Endothelial cell of umbilical vein (primary cell): Measurements from ENCODE around the gene RDH13. TPM values are rescaled to one million over a fixed set of nuclear protein-coding genes. Genes with fewer than 3 reads are reported as not detected.
A peak's percentile ranks its signal among the peaks of the same experiment; 100 is the strongest.
"Not testable (repeated sequence)": the region's sequence is repeated elsewhere in the genome, so short reads cannot be mapped to it uniquely, and the experiment has no call there.

Source experiments
- BruUV-seq: library from RNA; stranded (reverse); fragments of 400-500 nt; replicated peaks from 2 replicates; lab custom pipeline; 2021; lab: Mats Ljungman, UMichigan
- CTCF ChIA-PET: fragments of 300-600, 350-600 bp; sonication (Branson Sonifier 250); formaldehyde crosslinking; loops from one replicate; lab custom pipeline; 2021; ENCODE audit warnings: antibody characterized with exemption, inconsistent platforms; lab: Charles Lee
- POLR2A ChIA-PET: fragments of 300-600, 350-600 bp; sonication (Branson Sonifier 250); formaldehyde crosslinking; loops from one replicate; lab custom pipeline; 2021; ENCODE audit warnings: antibody characterized with exemption, inconsistent platforms; lab: Charles Lee
- DNase-seq: peaks from one replicate; pipeline ENCODE4 v3.0.0-alpha.2; 2011; ENCODE audit warnings: low read depth, low spot score
- FAIRE-seq: peaks from 2 replicates; lab custom pipeline; 2011; peaks lifted over from hg19 to GRCh38; lab: Jason Lieb, UNC
- H2AFZ ChIP-seq: 2 replicates; pipeline ENCODE4 v1.6.0; 2012; ENCODE audit warnings: low read depth, low read length, control low read depth, inconsistent platforms
- H3K27ac ChIP-seq: 2 replicates; pipeline ENCODE4 v1.5.1; 2011; ENCODE audit warnings: low read depth, mild to moderate bottlenecking, control low read depth, low read length, moderate library complexity; ENCODE audit not compliant: insufficient read depth
- H3K27me3 ChIP-seq, 2 experiments: 2 replicates each; pipeline versions ENCODE4 v1.6.0 to v1.6.1; 2011; ENCODE audit warnings: low read length in 2 of 2, mixed read lengths in 1 of 2; ENCODE audit not compliant: control insufficient read depth in 2 of 2, insufficient read depth in 2 of 2
- H3K36me3 ChIP-seq, 2 experiments: 2 replicates in 1 of 2; 3 replicates in 1 of 2; pipeline ENCODE4 v1.5.1; 2011; ENCODE audit warnings: low read length in 2 of 2, mild to moderate bottlenecking in 1 of 2, moderate library complexity in 1 of 2; ENCODE audit not compliant: control insufficient read depth in 2 of 2, insufficient read depth in 2 of 2; ENCODE audit errors: extremely low read depth in 1 of 2
- H3K4me1 ChIP-seq: 3 replicates; pipeline ENCODE4 v1.5.1; 2011; ENCODE audit warnings: mild to moderate bottlenecking, low read length; ENCODE audit not compliant: control insufficient read depth, insufficient read depth; ENCODE audit errors: extremely low read depth
- H3K4me2 ChIP-seq: 2 replicates; pipeline ENCODE4 v1.6.1; 2011; ENCODE audit warnings: low read length, control low read depth, mixed read lengths; ENCODE audit not compliant: insufficient read depth
- H3K4me3 ChIP-seq, 3 experiments: fragments of 200-600 bp in 1 of 3; sonication (generic), shearing (Covaris generic) in 1 of 3; replicated peaks in 1 of 3; 2 replicates each; pipeline ENCODE4 v1.5.1; 2011 to 2016; ENCODE audit warnings: control low read depth in 3 of 3, low read length in 3 of 3, mild to moderate bottlenecking in 2 of 3, inconsistent platforms in 1 of 3, low read depth in 1 of 3, moderate library complexity in 1 of 3; ENCODE audit not compliant: insufficient read depth in 1 of 3
- H3K79me2 ChIP-seq: 2 replicates; pipeline ENCODE4 v1.6.0; 2012; ENCODE audit warnings: low read length, inconsistent platforms; ENCODE audit not compliant: control insufficient read depth, insufficient read depth
- H3K9ac ChIP-seq: replicated peaks from 2 replicates; pipeline ENCODE3; 2011; ENCODE audit warnings: low read length, control low read depth; ENCODE audit not compliant: insufficient read depth; ENCODE audit errors: extremely low read depth
- H3K9me1 ChIP-seq: replicated peaks from 3 replicates; pipeline ENCODE4 v1.6.0; 2011; ENCODE audit warnings: mild to moderate bottlenecking, low read length; ENCODE audit not compliant: control insufficient read depth, insufficient read depth; ENCODE audit errors: extremely low read depth
- H3K9me3 ChIP-seq: replicated peaks from 2 replicates; pipeline ENCODE4 v1.5.1; 2012; ENCODE audit warnings: low read length, inconsistent platforms; ENCODE audit not compliant: control insufficient read depth, insufficient read depth
- H4K20me1 ChIP-seq: replicated peaks from 2 replicates; pipeline ENCODE3; 2011; ENCODE audit warnings: mild to moderate bottlenecking, low read length; ENCODE audit not compliant: control insufficient read depth, insufficient read depth; ENCODE audit errors: extremely low read depth
- EZH2 ChIP-seq: IDR thresholded peaks from 2 replicates; pipeline ENCODE4 v1.6.1; 2012; ENCODE audit warnings: borderline replicate concordance, low read depth, mild to moderate bottlenecking, moderate library complexity, low read length, inconsistent platforms; ENCODE audit not compliant: severe bottlenecking
- FOS ChIP-seq: IDR thresholded peaks from 2 replicates; pipeline ENCODE4 v1.6.1; 2011; ENCODE audit warnings: mild to moderate bottlenecking, low read length, moderate library complexity, borderline replicate concordance; ENCODE audit not compliant: insufficient read depth
- GATA2 ChIP-seq: IDR thresholded peaks from 2 replicates; pipeline ENCODE4 v1.7.0; 2011; ENCODE audit warnings: low read depth, mild to moderate bottlenecking, moderate library complexity, mixed read lengths, low read length; ENCODE audit not compliant: insufficient read length, insufficient read depth
- JUN ChIP-seq: IDR thresholded peaks from 2 replicates; pipeline ENCODE4 v1.6.1; 2011; ENCODE audit warnings: borderline replicate concordance, low read depth; ENCODE audit not compliant: insufficient read length, insufficient read depth
- MAX ChIP-seq: IDR thresholded peaks from 2 replicates; pipeline ENCODE4 v1.6.1; 2011; ENCODE audit not compliant: insufficient read depth, insufficient read length
- MYC ChIP-seq: IDR thresholded peaks from one replicate; pipeline ENCODE4 v1.6.1; 2011; ENCODE audit warnings: mild to moderate bottlenecking, low read depth, low read length
- POLR2A ChIP-seq: IDR thresholded peaks from 2 replicates; pipeline ENCODE4 v1.6.1; 2012; ENCODE audit warnings: low read depth, mild to moderate bottlenecking, control low read depth, low read length
- POLR2AphosphoS5 ChIP-seq: IDR thresholded peaks from 2 replicates; pipeline ENCODE4 v1.6.1; 2012; ENCODE audit warnings: low read depth, mild to moderate bottlenecking, control low read depth, low read length, moderate library complexity; ENCODE audit not compliant: insufficient read depth
- dilution Hi-C: fragments of 300-500 bp; cut with MboI; formaldehyde crosslinking; loops from one replicate; pipeline ENCODE4 v1.15.0; 2019; ENCODE audit warnings: low sequenced_read_pairs; ENCODE audit not compliant: extremely low pct_ligation_motif_present
- intact Hi-C: fragments of 100-400 bp; cut with micrococcal nuclease; formaldehyde crosslinking; loops from one replicate; pipeline ENCODE4 v1.10.0; 2022
- polyA plus RNA-seq, 4 experiments: library from polyadenylated mRNA; depleted of rRNA in 3 of 4; stranded (reverse) in 3 of 4; unstranded in 1 of 4; fragments of >200 nt; gene quantifications; 2 replicates each; pipeline versions ENCODE4 v1.2.1 to v1.2.3, GENCODE V29; 2011 to 2012; ENCODE audit warnings: missing spikeins in 1 of 4
- total RNA-seq: library from RNA; stranded (reverse); gene quantifications from 2 replicates; pipeline ENCODE4 v1.2.3, GENCODE V29; 2021

RDH13 gene
- total and polyA plus RNA-seq, 2 donors (not counting 3 experiments of a cell fraction or from before 2014, with no cell fraction given) = 8.7 to 19.6 TPM

DNA sequence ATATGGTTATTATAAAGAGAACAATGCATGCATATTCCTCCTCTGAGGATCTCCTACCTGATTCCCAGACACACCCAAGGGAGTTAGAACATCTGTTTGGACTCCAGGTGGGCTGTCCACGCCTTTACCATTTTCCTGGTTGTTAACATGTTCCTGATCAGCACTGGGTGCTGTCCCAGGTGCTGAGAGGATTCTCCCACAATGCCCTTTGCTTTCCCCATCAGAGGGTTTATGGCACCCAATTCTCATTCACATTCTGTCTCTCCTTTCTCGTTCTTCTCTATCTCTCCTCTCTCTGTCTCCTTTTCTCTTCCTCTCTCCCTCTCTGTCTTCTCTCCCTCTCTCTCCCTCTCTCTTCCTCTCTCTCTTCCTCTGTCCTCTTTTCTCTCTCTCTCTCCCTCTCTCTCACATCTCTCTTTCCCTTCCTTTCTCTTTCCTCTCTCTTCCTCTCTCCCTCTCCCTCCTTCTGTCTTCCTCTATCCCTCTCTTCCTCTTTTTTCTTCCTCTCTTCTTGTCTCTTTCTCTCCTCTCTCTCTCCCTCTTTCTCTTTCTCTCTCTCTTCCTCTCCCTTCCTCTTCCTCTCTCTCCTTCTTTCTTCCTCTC lies 3.3 kb upstream of the RDH13 start:
- no TSS peak for BruUV-seq
- Histone ChIP-seq H3K4me1 (peaks cover 10% of the 10 kb centered on the region), H4K20me1 (no peaks in the 10 kb centered on the region), H3K27me3 (peaks cover 23% of the 10 kb centered on the region in 2 experiments), H3K9me3 (no peaks in the 10 kb centered on the region), H3K27ac (no peak overlapping the region), H3K4me2 (no peak overlapping the region), H3K4me3 (no peak overlapping the region), H3K79me2 (peaks cover 11% of the 10 kb centered on the region), H3K36me3 (no peaks in the 10 kb centered on the region), H3K9ac (no peak overlapping the region), H3K9me1 (no peaks in the 10 kb centered on the region), H2AFZ (no peak overlapping the region)
- dilution Hi-C loops (no loop called here), intact Hi-C loops (no loop called here)
- FAIRE-seq (no peak), DNase-seq (no peak)
- TF ChIP-seq GATA2 (no peak), MYC (no peak), POLR2A (no peak), POLR2AphosphoS5 (no peak), FOS (no peak), MAX (no peak), JUN (no peak), EZH2 (peak; percentile 6)
- ChIA-PET CTCF (interaction anchor here (0.8 to 0.9 kb wide), 2 partner anchors 14 to 22 kb away, joined by 3 read pairs; no protein-coding TSS in a partner anchor), POLR2A (no interaction called here)

GRCh38 chr19:55065516-55065915 lies 2.6 kb upstream of the RDH13 start:
- H3K4me3 ChIP-seq, H3K4me2 ChIP-seq, H3K9me3 ChIP-seq, H3K9me1 ChIP-seq, H3K36me3 ChIP-seq, H4K20me1 ChIP-seq, dilution Hi-C loops, intact Hi-C loops, FAIRE-seq, H3K9ac ChIP-seq, H3K27ac ChIP-seq, POLR2A ChIA-PET, DNase-seq, BruUV-seq, H2AFZ ChIP-seq: not testable (repeated sequence)
- H3K79me2 ChIP-seq = peaks cover 11% of the 10 kb centered on the region
- CTCF ChIA-PET = interaction anchor here (0.7 to 0.9 kb wide), 3 partner anchors 14 to 1282 kb away, joined by 3 to 5 read pairs (median 3); no protein-coding TSS in a partner anchor
- H3K4me1 ChIP-seq = peaks cover 11% of the 10 kb centered on the region
- H3K27me3 ChIP-seq = peaks cover 23% of the 10 kb centered on the region in 2 experiments
